Suprapubic skin (tissue), 4 donors: ENCODE data around the gene SAMHD1. TPM values are rescaled to one million over a fixed set of nuclear protein-coding genes. Genes with fewer than 3 reads are reported as not detected.

Experiments
- DNase-seq, 2 donors: peaks; one replicate each; pipeline ENCODE4 v3.0.0-alpha.2; 2019; ENCODE audit warnings: low spot score in 2 of 2
- H3K27ac ChIP-seq: fragments of 200-600 bp; sonication (generic); one replicate; pipeline ENCODE4 v1.5.1; 2019
- H3K27me3 ChIP-seq: fragments of 200-600 bp; sonication (generic); one replicate; pipeline ENCODE4 v1.5.1; 2019
- H3K36me3 ChIP-seq: fragments of 200-600 bp; sonication (generic); one replicate; pipeline ENCODE4 v1.5.1; 2019
- H3K4me1 ChIP-seq: fragments of 200-600 bp; sonication (generic); one replicate; pipeline ENCODE4 v1.5.1; 2019
- H3K4me3 ChIP-seq: fragments of 200-600 bp; sonication (generic); one replicate; pipeline ENCODE4 v1.5.1; 2019; ENCODE audit warnings: mild to moderate bottlenecking
- H3K9me3 ChIP-seq: fragments of 200-600 bp; sonication (generic); one replicate; pipeline ENCODE4 v1.5.1; 2019
- EP300 ChIP-seq: sonication (generic); formaldehyde crosslinking; IDR thresholded peaks from one replicate; pipeline ENCODE4 v1.6.1; 2017; ENCODE audit warnings: antibody characterized with exemption
- POLR2A ChIP-seq, 2 donors: fragments of 450-650 bp; IDR thresholded peaks; one replicate each; pipeline ENCODE4 v1.6.1; 2017; ENCODE audit warnings: antibody characterized with exemption in 2 of 2, mild to moderate bottlenecking in 2 of 2, moderate library complexity in 2 of 2
- POLR2AphosphoS5 ChIP-seq, 3 donors: sonication (generic); formaldehyde crosslinking; IDR thresholded peaks; one replicate each; pipeline ENCODE4 v1.6.1; 2017; ENCODE audit warnings: antibody characterized with exemption in 3 of 3
- WGBS: methylation state at CpG from one replicate; pipeline ENCODE4 v1.1.5; 2018; 5-methylcytosine and 5-hydroxymethylcytosine counted together
- total RNA-seq, 4 donors: library from RNA; depleted of rRNA; stranded (reverse); fragments of >200 nt; gene quantifications; one replicate each; pipeline ENCODE4 v1.1.0, GENCODE V29; 2016
- TF ChIP-seq, protein P1 (sequence below), 2 donors: fragments of 200-600 bp in 1 of 2; fragments of 450-650 bp in 1 of 2; sonication (generic) in 1 of 2; IDR thresholded peaks; one replicate each; pipeline ENCODE4 v1.5.1; 2016 to 2019; ENCODE audit warnings: antibody characterized with exemption in 2 of 2, mild to moderate bottlenecking in 1 of 2, moderate library complexity in 1 of 2

The SAMHD1 gene
- total RNA-seq, 4 donors from 2014 or later, result 32.9 to 77.4 (median 44.2) TPM

DNA sequence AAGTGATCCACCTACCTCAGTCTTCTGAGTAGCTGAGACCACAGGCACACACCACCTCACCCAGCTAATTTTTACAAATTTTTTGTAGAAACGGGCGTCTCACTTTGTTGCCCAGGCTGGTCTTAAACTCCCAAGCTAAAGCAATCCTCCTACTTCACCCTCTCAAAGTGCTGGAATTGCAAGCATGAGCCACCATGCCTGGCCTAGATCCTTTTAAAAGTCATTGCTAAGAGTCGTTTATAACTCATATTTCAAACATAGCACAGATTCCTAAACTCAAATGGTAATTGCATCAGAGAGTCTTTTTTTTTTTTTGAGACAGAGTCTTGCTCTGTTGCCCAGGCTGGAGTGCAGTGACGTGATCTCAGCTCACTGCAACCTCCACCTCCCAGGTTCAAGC lies 7.7 kb upstream of the SAMHD1 start:
- H3K36me3 ChIP-seq, result no peaks in the 10 kb centered on the region
- DNase-seq, result no peak
- H3K4me1 ChIP-seq, result peaks cover 15% of the 10 kb centered on the region
- 85% methylated on average over 4 of the region's 4 CpGs for WGBS
- H3K27ac ChIP-seq, result no peak overlapping the region
- no peak overlapping the region for H3K4me3 ChIP-seq
- peaks cover 8% of the 10 kb centered on the region for H3K9me3 ChIP-seq
- TF ChIP-seq, protein P1, sequence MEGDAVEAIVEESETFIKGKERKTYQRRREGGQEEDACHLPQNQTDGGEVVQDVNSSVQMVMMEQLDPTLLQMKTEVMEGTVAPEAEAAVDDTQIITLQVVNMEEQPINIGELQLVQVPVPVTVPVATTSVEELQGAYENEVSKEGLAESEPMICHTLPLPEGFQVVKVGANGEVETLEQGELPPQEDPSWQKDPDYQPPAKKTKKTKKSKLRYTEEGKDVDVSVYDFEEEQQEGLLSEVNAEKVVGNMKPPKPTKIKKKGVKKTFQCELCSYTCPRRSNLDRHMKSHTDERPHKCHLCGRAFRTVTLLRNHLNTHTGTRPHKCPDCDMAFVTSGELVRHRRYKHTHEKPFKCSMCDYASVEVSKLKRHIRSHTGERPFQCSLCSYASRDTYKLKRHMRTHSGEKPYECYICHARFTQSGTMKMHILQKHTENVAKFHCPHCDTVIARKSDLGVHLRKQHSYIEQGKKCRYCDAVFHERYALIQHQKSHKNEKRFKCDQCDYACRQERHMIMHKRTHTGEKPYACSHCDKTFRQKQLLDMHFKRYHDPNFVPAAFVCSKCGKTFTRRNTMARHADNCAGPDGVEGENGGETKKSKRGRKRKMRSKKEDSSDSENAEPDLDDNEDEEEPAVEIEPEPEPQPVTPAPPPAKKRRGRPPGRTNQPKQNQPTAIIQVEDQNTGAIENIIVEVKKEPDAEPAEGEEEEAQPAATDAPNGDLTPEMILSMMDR (IDR thresholded peaks at IDR 0.05), result no peak
- TF ChIP-seq EP300 (no peak), POLR2AphosphoS5 (IDR thresholded peaks at IDR 0.05) (no peak), POLR2A (IDR thresholded peaks at IDR 0.05) (no peak)
- no peaks in the 10 kb centered on the region for H3K27me3 ChIP-seq

DNA sequence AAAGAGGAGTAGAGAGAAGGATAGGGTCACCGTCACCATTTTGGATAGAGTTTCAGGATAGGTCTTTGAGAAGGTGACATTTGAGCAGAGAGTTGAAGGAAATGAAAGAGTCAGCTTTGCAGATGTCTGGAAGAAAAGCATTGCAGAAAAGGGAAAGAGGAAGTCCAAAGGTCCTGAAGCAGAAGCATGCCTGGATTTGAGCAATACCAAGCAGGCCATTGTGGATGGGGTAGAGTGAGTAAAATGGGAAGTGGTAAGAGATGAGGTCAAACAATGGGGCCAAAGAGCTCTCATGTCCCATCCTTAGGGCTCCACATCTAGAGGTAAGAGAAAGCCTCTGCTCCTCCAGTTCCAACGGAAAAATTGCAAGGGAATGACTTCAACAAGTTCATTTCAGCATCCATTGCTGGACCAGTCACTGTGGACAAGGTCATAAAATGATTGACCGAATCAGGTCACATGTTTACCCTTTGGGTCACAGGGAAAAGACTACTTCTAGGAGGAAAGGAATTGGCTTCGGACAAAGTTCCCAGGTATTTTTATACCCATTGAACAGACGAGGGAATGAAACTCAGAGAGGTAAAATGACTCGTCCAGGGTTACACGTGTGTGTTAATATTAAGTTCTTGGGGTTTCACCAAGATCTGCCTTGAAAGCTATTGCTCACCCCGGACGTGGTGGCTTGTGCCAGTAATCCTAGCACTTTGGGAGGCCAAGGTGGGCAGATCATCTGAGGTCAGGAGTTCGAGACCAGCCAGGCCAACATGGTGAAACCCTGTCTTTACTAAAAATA lies 6.6 kb upstream of the SAMHD1 start:
- Histone ChIP-seq H3K27ac (no peak overlapping the region), H3K4me1 (peaks cover 15% of the 10 kb centered on the region), H3K4me3 (no peak overlapping the region), H3K9me3 (peaks cover 8% of the 10 kb centered on the region), H3K27me3 (no peaks in the 10 kb centered on the region), H3K36me3 (no peaks in the 10 kb centered on the region)
- TF ChIP-seq EP300, result no peak
- DNase-seq, result no peak
- WGBS, result 85% methylated on average over 10 of the region's 10 CpGs

DNA sequence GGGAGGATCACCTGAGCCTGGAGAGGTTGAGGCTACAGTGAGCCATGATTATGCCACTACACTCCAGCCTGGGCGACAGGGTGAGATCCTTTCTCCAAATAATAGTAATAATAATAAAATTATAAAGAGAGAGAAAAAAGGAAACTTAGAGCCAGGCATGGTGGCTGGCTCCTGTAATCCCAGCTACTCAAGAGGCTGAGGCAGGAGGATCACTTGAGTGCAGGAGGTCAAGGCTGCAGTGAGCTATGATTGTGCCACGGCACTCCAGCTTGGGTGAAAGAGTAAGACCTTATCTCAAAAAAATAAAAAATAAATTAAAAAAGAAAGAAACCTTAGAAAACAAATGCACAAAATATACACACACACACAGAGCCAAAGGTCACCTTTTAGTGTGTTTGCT lies 5.2 kb upstream of the SAMHD1 start:
- no peaks in the 10 kb centered on the region for H3K9me3 ChIP-seq
- H3K4me1 ChIP-seq, result peaks cover 21% of the 10 kb centered on the region
- WGBS, result 88% methylated on average over 2 of the region's 2 CpGs
- H3K27me3 ChIP-seq, result no peaks in the 10 kb centered on the region
- no peak overlapping the region for H3K4me3 ChIP-seq
- H3K36me3 ChIP-seq, result no peaks in the 10 kb centered on the region
- no peak for TF ChIP-seq EP300
- no peak for DNase-seq
- H3K27ac ChIP-seq, result no peak overlapping the region

DNA sequence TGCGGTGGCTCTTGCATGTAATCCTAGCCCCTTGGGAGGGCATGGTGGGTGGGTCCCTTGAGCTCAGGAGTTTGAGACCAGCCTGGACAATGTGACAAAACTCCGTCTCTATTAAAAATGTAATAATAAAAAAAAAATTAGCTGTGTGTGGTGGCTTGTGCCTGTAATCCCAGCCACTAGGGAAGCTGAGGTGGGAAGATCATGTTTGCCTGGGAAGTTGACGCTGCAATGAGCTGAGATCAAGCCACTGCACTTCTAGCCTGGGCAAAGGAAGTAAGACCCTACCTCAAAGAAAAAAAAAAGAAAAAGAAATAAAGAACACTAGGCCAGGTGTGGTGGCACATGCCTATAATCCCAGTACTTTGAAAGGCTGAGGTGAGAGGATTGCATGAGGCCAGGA lies 4.5 kb upstream of the SAMHD1 start:
- H3K27ac ChIP-seq, result no peak overlapping the region
- WGBS, result 83% methylated on average over 3 of the region's 3 CpGs

DNA sequence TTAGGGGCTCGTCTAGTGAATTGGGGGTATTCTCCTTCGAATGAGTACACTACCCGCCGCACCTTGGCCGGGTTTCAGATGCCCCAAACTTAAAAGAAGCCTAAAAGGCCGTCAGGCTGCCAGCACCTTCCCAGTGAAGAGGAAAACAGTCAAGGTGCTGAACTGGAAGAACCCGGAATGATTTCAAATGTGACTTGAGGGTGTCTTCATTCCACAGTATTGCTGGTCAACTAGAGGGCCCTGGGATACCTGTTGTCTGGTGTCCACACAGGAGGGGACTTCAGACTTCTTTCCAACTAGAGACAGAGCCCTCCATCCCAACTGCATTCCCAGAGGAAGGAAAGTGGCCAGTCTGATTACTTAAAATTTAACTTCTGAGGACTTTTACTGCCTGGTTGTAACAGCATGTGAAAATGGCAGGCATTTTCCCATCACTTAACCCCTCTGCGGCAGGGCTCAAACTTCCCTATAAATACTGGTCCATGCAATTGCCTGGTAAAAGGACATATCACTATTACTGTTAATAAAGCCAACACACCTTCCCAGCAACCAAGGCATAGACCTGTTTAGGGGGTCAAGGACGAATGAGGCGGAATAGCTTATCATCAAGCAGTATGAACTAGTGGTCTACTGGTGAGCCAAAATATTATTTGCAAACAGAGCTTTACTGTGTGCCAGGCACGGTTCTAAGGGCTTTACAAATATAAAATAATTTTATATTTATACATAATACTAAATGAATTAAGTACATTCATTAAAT lies 651 bp upstream of the SAMHD1 start:
- no peaks in the 10 kb centered on the region for H3K36me3 ChIP-seq
- peak overlapping the region; percentile 94 for H3K27ac ChIP-seq
- H3K27me3 ChIP-seq, result no peaks in the 10 kb centered on the region
- TF ChIP-seq POLR2A (IDR thresholded peaks at IDR 0.05), result no peak
- TF ChIP-seq POLR2AphosphoS5 (IDR thresholded peaks at IDR 0.05), result no peak
- no peak for TF ChIP-seq EP300
- TF ChIP-seq, protein P1 (IDR thresholded peaks at IDR 0.05), result no peak
- no peaks in the 10 kb centered on the region for H3K9me3 ChIP-seq
- peaks cover 44% of the 10 kb centered on the region for H3K4me1 ChIP-seq
- WGBS, result 35% methylated on average over 11 of the region's 11 CpGs
- H3K4me3 ChIP-seq, result peak overlapping the region; percentile 99
- DNase-seq, result no peak

More for the DNA sequence above, 4.5 kb upstream of the SAMHD1 start:
- DNase-seq, result no peak
- Histone ChIP-seq H3K4me1 (peaks cover 23% of the 10 kb centered on the region), H3K9me3 (no peaks in the 10 kb centered on the region), H3K36me3 (no peaks in the 10 kb centered on the region), H3K4me3 (no peak overlapping the region), H3K27me3 (no peaks in the 10 kb centered on the region)
- no peak for TF ChIP-seq POLR2AphosphoS5 (IDR thresholded peaks at IDR 0.05)
- no peak for TF ChIP-seq EP300
- TF ChIP-seq POLR2A (IDR thresholded peaks at IDR 0.05), result no peak
- TF ChIP-seq, protein P1 (IDR thresholded peaks at IDR 0.05), result no peak
